Nephron progenitor cell (in vitro differentiated cells): ENCODE measurements around the gene TBC1D22A.

Experiments
- DNase-seq: peaks from one replicate; pipeline ENCODE4 v3.0.0; 2021
- H3K27ac Mint-ChIP-seq: 2 replicates; pipeline ENCODE4 v1.8.0; 2021; ENCODE audit warnings: mild to moderate bottlenecking, moderate library complexity, mixed read lengths
- H3K27me3 Mint-ChIP-seq: 2 replicates; pipeline ENCODE4 v1.8.0; 2021; ENCODE audit warnings: mild to moderate bottlenecking, low read depth, mixed read lengths; ENCODE audit not compliant: poor library complexity
- H3K36me3 Mint-ChIP-seq: 2 replicates; pipeline ENCODE4 v1.8.0; 2021; ENCODE audit warnings: low read depth, mixed read lengths
- H3K4me1 Mint-ChIP-seq: 2 replicates; pipeline ENCODE4 v1.8.0; 2021; ENCODE audit warnings: mixed read lengths
- H3K4me3 Mint-ChIP-seq: 2 replicates; pipeline ENCODE4 v1.8.0; 2021; ENCODE audit warnings: mild to moderate bottlenecking, moderate library complexity, mixed read lengths
- H3K9me3 Mint-ChIP-seq: 2 replicates; pipeline ENCODE4 v1.8.0; 2021; ENCODE audit warnings: mild to moderate bottlenecking, moderate library complexity, mixed read lengths
- TF ChIP-seq, protein P1 (sequence below): fragments of 200-600 bp; sonication (generic); IDR thresholded peaks from 2 replicates; pipeline ENCODE4 v1.5.0; 2021; ENCODE audit warnings: antibody characterized with exemption

TBC1D22A gene

DNA sequence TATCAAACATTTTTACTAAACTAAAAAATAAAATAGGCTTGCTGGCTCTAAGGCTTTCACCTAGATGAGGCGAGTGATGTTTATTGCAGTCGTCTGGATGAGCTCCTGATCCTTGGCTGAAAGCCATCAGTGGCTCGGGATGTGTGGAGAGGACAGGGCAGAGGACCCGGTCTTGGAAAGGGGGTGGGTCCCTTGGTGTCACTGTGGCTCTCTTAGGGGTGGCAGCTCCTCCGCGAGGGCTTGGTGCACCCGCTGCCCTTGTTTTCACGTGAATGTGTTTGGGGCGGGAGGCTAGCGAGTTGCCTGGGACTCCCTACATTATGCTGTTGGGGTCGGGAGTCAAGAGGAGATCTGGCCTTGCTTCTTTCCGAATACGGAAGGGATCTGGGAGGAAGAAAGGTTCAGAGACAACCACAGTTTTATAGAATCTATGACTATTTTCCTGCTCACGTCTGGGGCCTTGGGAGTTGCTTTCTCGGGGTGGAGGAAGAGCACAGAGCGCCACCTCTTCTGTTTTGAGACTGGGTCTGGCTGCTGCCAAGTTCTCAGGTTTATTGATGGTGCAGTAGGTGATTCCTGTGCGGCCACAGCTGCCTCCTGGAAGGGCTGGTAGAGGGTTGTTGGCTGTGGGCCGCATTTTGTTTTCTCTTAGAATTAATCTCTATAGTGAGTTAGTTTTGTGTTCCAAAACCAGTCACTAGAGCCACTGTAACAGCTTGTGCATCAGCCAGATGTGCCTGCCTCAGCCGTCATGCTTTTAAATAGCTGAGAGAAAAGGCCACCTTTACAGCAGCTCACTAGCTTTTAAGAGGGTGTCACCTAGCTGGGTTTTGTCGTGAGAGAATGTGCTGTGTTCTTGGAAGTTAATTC, 12.8 kb downstream of the TBC1D22A start:
- Mint-ChIP-seq H3K4me1 (peaks cover 52% of the 10 kb centered on the region), H3K9me3 (no peaks in the 10 kb centered on the region), H3K27me3 (peaks cover 5% of the 10 kb centered on the region), H3K27ac (peak overlapping the region; percentile 89), H3K36me3 (no peaks in the 10 kb centered on the region), H3K4me3 (no peak overlapping the region)
- TF ChIP-seq, protein P1, sequence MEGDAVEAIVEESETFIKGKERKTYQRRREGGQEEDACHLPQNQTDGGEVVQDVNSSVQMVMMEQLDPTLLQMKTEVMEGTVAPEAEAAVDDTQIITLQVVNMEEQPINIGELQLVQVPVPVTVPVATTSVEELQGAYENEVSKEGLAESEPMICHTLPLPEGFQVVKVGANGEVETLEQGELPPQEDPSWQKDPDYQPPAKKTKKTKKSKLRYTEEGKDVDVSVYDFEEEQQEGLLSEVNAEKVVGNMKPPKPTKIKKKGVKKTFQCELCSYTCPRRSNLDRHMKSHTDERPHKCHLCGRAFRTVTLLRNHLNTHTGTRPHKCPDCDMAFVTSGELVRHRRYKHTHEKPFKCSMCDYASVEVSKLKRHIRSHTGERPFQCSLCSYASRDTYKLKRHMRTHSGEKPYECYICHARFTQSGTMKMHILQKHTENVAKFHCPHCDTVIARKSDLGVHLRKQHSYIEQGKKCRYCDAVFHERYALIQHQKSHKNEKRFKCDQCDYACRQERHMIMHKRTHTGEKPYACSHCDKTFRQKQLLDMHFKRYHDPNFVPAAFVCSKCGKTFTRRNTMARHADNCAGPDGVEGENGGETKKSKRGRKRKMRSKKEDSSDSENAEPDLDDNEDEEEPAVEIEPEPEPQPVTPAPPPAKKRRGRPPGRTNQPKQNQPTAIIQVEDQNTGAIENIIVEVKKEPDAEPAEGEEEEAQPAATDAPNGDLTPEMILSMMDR: no peak
- DNase-seq: no peak

DNA sequence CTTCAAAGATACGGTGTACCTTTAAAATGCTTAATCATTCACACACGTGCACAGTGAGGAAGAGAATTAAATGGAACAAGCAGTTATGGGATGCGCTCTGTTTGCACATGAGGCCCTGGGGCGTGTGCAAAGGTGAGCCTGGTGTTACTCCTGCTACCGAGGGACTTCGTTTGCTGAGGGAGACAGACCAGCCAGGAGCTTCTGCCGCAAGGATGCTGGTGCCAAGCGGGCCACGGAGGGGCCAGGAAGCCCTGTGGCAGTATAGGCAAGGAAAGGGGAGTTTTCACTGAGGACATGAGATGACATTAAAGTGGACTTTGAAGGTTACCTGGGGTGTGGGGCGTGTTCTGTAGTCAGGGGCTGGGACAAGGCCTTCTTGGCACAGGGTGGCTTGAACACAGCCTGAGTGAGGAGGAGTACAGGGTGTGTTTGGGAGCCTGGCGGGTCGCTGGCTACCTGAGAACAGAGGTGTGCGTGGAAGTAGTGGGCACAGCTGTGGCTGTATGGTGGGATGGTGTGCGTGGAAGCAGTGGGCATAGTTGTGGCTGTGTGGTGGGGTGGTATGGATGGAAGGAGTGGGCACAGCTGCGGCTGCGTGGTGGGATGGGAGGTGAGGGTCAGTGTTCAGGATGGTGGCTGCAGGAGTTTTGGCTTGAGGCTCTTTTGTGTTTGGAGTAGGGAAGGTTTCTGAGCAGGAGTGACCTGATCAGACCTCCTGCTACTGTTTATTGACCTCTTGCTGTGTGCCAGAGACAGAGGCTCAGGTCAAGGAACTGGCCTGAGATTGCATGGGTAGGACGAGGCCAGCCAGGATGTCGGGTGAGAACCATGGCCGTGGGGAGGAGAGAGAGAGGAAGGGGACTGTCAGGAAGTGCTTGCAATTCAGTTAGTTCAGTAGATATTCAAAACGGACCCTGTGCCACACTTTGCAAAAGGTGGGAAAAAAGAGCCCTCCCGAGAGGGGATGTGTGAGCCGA, 13.7 kb downstream of the TBC1D22A start:
- H3K4me1 Mint-ChIP-seq: peaks cover 52% of the 10 kb centered on the region
- no peak for DNase-seq
- H3K9me3 Mint-ChIP-seq: no peaks in the 10 kb centered on the region
- H3K27me3 Mint-ChIP-seq: peaks cover 5% of the 10 kb centered on the region
- no peaks in the 10 kb centered on the region for H3K36me3 Mint-ChIP-seq
- H3K27ac Mint-ChIP-seq: peak overlapping the region; percentile 93
- TF ChIP-seq, protein P1: no peak
- H3K4me3 Mint-ChIP-seq: no peak overlapping the region

DNA sequence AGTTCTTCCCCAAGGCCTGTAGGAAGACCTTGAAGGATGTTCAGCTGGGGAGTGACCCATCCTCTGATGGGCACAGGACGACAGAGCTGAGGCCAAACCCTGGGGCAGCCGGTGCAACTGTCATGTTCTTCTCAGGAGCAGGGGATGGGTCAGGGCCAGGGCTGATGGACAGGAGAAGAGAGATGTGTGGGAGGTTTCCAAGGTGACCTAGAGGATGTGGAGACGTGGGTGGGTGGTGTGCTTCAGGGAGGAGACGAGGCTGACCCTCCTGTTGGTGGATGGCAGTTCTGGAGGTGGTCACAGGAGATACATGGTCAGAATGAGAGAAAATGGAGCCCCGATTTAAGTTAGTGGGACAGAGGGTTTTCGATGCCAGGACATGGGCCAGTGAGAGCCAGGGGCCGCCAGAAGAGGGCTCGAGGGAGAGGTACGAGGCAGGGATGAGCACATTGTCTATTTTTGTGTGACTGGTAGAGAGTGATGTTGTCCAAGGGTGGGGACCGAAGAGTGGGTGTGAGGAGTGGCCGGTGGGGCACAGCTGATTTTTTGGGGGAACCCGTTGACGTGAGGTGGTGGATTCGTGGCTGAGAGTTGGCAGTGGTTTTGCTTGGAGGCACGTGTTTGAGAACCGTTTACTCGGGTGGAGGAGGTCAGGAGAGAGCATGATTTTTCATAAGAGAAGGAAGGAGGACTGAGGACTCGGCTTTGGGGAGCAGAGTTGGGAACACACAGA, 14.6 kb downstream of the TBC1D22A start:
- DNase-seq: no peak
- Mint-ChIP-seq H3K4me1 (peaks cover 52% of the 10 kb centered on the region), H3K36me3 (no peaks in the 10 kb centered on the region), H3K27me3 (peaks cover 5% of the 10 kb centered on the region), H3K27ac (peak overlapping the region; percentile 82), H3K4me3 (no peak overlapping the region), H3K9me3 (no peaks in the 10 kb centered on the region)
- TF ChIP-seq, protein P1: no peak

DNA sequence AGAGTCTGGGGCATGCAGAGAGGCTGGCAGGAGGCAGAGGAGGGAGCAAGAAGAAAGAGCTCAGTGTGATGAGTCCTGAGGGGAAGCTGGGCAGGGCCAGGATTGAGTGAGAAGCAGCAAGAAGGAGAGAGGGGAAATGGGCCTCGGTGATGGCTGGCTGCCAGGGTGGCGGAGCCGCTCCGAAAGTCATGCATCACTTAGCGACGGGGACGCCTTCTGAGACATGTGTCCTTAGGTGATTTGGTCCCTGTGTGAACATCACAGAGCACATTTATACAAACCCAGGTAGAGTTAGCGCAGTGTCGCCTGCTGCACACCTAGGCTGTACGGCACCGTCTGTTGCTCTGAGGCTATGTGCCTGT, 15.1 kb downstream of the TBC1D22A start:
- TF ChIP-seq, protein P1: no peak
- peaks cover 52% of the 10 kb centered on the region for H3K4me1 Mint-ChIP-seq
- peaks cover 5% of the 10 kb centered on the region for H3K27me3 Mint-ChIP-seq
- H3K27ac Mint-ChIP-seq: peak overlapping the region; percentile 82
- no peak for DNase-seq
- no peaks in the 10 kb centered on the region for H3K9me3 Mint-ChIP-seq
- no peak overlapping the region for H3K4me3 Mint-ChIP-seq
- no peaks in the 10 kb centered on the region for H3K36me3 Mint-ChIP-seq

DNA sequence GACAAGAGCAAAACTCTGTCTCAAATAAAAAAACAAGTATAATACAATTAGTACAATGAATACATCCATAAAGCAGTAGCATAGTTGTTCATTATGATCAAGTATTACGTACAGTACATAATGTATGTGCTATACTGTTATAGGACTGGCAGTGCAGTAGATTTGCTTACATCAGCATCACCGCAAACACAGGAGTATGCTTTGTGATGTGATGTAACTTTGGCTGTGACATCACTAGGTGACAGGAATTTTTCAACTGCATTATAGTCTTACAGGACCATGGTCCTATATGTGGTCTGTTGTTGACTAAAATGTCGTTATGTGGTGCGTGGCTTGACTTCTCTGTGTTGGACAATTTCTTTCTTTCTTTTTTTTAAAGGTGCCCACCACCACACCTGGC, 16.6 kb downstream of the TBC1D22A start:
- Mint-ChIP-seq H3K4me1 (peaks cover 40% of the 10 kb centered on the region), H3K36me3 (no peaks in the 10 kb centered on the region), H3K9me3 (no peaks in the 10 kb centered on the region), H3K27me3 (peaks cover 5% of the 10 kb centered on the region), H3K4me3 (no peak overlapping the region), H3K27ac (no peak overlapping the region)
- TF ChIP-seq, protein P1: no peak
- DNase-seq: no peak
